Activated CD8-positive, alpha-beta memory T cell treated with anti-CD3 and anti-CD28 coated beads, Interleukin-2, amount 50 U/mL, for 48 hours (primary cell): ENCODE data around the gene STX18.
"Not testable (repeated sequence)": the region's sequence is repeated elsewhere in the genome, so short reads cannot be mapped to it uniquely, and the experiment has no call there.

ENCODE experiments used
- DNase-seq: peaks from one replicate; pipeline ENCODE4 v3.0.0-alpha.2; 2020

Gene STX18

DNA sequence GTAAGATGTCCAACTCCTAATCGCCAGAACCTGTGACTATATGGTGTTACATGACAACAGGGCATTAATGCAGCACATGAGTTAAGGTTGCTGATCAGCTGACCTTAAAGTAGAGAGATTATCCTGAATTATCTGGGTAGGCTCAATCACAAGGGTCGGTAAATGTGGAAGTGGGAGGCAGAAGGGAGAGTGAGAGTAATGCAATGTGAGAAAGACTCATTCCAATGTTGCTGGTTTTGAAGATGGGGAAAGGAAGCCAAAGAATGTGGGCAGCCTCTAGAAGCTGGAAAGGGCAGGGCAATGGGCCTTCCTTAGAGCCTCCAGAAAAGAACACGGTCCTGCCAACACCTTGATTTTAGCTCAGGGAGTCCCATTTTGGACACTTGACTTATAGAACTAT, 67.4 kb downstream of the STX18 start:
- DNase-seq: no peak

DNA sequence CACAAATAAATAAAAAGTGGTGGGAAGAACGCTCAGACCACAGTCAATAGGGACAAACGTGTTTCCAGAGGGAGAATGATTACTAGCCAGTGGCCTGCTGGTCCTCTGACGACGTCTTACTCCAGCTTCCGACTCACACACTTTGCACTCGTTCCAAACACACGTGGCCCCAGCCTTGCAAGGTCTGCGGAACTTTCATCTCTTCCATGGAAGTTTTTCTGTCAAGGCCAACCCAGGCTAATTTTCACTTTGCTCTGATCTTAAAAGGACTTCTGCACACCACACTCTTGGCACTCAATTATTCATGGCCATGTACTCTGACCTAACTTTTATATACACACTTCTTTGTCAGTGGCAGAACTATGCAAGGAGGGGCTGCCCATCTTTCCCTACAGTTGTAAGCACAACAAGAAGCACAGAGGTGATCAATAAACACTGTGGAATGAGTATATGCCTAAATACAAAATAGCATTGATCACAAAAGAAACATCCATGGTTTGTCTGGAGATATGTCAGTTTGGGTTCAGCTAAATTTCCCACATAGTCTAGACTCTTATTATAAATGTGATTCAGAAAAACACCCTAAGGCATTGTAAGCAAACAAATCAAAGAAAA, 69.4 kb downstream of the STX18 start:
- DNase-seq: no peak

DNA sequence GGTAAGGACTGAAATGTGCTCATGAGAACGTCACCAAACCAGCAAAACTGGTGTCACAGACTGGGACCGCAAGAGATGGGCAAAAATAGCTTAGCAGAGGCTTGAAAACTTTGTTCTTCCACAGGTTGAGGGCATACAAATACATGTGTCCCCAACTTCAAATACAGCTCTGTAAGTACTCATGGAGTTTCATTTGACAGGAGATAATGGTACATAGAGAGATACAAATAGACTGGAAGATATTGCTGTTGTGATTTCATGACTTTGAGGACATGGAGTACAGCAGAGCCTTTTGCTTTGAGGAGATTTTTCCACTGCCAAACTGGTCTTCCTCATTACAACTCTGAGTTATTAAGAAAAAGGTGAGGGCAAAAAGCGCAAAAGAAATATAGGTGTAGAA, 70.7 kb downstream of the STX18 start:
- no peak for DNase-seq

DNA sequence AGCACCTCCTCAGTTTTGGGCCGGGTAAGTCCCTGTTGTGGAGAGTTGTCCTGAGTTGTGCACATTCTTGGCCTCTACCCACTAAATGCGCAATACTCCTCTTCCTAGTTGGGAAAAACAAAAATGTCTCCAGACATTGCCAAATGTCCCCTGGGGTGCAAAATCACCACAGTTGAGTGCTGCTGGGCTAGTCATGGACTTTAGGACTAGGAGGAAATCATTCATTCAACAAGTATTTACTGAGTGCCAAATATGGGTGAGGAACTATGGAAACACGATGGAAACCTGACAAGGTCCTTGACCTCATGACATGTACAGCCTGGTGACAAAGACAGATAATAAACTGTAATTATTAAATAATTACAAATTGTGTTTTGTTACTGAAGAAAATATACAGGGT, 71.6 kb downstream of the STX18 start:
- no peak for DNase-seq

DNA sequence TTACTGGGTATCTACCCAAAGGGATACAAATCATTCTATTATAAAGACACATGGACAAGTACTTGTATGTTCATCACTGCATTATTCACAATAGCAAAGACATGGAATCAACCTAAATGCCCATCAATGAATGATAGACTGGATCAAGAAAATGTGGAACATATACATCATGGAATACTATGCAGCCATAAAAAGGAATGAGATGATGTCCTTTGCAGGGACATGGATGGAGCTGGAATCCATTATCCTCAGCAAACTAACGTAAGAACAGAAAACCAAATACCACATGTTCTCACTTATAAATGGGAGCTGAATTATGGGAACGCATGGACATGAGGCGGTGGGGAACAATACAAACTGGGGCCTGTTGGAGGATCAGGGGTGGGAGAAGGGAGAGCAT, 76.6 kb downstream of the STX18 start:
- DNase-seq: not testable (repeated sequence)

DNA sequence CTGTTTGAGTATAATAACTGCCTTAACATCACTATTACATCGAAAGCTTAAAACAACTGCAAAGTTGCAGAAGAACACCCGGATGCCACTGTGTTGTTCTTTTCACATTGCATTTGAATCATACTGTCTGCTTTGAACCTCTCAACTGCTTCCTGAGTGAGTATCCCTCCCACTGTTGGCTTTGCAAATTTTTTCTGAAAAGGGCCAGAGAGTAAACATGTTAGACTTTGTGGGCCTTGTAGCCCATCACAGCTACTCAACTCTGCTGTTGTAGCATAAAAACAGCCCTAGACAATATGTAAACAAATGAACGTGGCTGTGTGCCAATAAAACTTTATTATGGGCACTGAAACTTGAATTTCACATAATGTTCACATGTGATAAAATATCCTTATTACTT, 78.9 kb downstream of the STX18 start:
- no peak for DNase-seq

DNA sequence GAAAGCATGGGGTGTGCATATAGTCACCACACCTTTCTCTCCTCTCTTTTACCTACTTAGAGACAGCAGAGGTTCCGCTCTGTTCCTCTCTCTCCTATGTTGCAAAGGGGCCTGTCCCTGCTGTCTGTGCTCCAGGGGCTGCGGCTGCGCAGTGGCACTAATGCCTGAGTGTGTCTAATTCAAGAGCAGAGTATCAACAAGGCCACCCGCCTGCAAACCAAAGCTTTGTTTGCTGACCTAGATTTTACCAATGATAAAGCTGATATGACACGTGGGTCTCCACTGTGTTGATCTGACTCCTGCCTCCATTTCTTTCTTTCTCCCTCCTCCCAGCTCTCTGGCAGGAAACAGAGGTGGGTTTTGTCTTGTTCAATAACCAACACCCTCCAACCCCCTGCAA, 80.0 kb downstream of the STX18 start:
- no peak for DNase-seq

DNA sequence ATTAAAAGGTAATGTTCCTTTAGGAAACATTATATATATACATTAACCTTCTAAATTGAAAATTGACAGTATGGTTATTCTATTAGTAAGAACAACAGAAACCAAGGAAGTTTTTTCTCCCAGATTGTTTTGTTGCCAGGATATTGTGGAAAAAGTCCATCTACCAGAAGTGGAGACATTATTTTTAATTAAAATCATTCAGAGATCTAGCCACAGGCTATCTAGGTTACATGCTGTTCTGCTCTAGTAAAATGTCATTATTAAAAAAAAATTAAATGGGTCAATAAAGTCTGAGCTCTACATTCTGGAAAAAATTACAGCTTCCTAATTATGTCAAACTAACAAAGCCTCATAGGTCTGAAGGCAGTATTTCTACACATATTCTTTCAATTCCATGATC, 80.7 kb downstream of the STX18 start:
- no peak for DNase-seq

DNA sequence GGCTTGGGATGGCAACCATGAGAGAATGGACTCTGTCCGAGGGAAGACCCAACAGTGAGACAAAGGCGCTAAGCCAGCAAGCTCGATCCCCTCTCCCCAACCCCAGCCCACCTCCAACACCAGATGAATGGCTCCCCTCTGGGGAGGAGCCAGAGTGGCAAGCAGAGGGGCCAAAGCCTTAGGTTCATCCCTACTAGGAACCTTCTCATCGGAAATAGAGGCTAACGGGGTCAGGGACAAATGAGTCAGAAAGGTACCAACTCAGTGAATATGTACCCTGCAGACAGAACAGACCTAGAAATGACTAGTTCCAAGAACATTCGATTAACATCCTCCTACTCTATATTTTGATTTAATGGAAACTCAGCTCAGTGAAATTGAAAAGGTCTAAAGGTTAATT, 81.1 kb downstream of the STX18 start:
- DNase-seq: no peak

DNA sequence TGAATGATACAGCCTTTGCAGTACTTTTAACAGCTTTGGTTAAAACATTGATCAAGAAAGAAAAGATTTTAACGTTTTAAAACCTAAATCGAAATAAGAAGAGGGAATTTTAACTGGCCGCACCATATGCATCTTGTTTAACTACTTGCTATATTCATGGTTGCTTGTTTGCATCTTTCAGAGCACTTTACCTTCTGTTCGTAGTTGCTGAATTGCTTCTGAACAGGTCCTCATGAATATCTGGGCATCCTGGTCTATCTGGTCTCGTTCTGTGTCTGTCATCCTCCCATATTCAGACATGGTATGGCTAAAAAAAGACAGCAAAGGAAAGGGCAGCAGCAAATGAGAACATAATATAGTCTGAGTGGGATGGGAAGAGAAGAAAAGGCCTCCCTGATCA, 82.7 kb downstream of the STX18 start:
- DNase-seq: no peak

DNA sequence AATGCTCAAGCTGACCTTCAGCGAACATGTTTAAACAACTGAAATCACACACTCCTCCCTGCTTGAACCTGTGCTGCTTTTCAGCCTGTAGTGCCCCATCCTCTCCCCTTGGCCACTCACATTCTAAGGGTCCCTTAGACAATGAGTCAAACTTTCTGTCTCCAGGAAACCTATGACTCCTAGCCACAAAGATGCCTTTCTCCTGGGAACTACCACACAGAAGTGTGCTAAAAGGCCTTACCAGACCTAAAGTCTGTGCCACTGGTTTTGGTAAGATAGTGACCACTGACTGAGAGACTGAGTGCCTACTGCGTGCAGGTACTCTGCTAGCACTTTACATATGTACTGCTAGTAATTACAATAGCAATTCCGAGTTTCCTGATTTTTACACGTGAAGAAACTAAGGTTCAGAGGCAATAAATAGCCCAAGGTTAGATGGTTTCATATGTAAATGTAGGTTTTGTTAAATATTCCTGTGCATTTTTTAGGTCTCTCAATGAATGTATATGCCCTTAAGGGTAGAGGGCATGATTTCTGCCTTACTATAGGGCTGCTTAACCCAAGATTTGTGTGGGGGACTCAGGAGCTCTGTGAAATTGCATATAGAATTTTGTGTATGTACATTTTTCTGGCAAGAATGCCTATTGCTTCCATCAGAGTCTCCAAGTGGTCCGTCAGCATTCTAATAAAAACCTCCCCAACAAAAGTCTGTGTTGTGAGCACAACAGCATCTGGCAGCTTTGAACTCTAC, 83.9 kb downstream of the STX18 start:
- no peak for DNase-seq

DNA sequence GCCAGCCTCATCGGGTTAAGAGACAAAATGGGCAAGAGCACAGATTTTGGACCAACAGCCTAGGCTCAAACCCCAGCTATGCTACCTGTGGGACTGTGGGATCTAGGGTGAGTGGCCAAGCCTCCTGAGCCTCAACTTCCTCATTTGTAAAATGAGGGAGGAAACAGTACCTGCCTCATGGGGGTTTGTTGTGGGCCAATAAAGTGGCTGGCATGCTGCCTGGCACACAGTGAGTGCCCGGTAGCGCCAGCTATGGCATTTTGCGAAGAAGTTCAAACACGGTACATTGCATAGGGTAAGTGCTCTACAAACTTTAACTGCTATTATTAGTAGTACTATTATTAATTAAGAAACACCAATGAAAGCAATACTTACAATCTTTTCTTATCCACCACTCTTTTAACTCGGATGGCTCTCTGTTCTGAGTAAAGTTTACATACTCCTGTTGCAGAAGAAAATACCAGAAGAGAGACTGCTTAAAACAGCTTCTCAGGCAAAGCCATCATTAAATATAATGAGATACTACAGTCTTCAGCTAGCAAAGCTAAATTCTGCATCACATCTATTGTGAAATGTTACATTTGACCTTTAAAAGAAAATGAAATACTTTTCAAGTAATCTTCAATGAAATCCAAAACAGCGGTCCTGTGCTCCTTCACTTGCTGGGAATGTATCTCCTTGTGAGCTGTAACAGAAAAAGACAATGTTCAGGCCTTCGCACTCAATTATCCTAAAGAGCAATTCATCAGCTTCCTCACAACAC, 84.9 kb downstream of the STX18 start:
- no peak for DNase-seq

DNA sequence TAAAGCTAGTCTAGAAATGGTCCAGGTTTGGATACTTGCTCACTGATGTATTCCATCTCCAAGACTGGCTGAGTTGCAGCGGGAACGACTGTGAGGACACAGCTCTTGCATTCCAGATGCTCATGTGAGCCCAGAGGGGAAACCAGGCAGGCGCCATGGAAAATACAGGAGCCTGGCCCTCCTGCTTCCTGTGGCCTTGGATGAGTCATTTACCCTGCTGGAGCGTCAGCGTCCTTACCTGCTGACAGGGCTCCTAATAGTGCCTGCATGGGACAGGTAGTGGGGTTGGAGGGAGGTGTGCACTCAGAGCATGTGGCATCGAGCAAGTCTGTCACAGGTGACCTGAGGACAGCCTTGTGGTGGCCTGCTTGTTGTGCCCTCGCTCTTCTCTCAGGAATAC, 85.5 kb downstream of the STX18 start:
- no peak for DNase-seq

DNA sequence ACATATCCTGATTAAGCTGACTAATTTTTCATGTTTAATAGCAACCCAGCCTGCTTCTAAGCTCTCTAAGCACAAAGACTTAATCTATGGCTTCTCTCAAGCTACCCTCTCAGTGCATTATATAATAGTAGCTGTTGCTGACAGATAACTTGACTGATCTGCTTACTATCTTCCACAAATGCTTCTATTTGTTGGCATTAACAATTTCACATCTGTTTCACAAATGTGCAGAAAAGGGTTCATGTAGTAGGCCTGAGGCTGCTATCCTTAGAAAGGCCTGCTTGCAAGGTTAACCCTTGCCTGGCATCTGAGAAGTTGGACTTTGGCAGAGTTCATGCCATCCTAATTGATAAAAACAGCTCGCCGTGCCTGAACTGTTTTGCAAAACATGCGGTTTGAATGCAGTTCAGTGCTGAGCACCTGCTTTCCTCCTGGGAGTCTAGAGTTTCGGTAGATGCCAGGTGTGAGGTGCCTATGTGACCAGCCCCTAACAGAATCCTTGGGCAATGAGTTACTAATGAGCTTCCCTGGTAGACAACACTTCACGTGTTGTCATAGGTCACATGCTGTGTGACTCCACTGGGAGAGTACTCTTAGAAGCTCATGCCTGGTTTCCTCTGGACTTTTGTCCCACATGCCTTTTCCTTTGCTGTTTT, 86.5 kb downstream of the STX18 start:
- DNase-seq: no peak

DNA sequence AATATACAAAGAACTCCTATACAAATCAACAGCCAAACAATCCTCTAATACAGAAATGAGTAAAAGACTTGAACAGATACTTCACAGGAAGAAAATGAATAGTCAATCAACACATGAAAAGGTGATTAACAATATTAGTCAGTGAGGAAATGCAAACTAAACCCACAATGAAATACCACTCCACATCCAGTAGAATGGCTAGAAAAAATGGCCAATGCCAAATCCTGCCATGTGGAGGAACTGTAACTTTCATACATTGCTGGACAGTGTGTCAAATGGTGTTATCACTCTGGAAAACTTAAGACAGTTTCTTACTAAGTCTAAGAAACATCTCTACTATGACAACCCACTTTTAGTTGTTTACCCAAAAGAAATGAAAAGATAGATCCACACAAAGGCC, 95.4 kb downstream of the STX18 start:
- no peak for DNase-seq

DNA sequence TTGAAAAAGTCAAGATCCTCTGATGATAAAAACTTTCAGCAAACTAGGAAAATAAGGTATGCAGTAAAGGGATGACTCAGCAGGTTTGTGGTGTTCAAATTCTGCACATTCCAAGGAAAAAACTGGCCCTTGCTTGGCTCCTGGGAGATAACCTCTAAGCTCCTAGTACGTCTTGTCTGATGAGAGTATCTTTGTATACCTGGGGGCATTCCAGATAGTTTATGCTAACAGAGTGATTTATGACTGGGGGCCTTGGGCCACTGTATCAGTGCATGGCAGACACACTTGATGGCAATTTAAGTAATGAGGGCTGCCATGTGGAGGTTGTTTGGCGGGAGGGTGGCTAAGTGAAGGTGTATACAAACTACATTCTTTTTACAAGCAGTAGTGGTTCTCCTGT, 98.0 kb downstream of the STX18 start:
- no peak for DNase-seq

DNA sequence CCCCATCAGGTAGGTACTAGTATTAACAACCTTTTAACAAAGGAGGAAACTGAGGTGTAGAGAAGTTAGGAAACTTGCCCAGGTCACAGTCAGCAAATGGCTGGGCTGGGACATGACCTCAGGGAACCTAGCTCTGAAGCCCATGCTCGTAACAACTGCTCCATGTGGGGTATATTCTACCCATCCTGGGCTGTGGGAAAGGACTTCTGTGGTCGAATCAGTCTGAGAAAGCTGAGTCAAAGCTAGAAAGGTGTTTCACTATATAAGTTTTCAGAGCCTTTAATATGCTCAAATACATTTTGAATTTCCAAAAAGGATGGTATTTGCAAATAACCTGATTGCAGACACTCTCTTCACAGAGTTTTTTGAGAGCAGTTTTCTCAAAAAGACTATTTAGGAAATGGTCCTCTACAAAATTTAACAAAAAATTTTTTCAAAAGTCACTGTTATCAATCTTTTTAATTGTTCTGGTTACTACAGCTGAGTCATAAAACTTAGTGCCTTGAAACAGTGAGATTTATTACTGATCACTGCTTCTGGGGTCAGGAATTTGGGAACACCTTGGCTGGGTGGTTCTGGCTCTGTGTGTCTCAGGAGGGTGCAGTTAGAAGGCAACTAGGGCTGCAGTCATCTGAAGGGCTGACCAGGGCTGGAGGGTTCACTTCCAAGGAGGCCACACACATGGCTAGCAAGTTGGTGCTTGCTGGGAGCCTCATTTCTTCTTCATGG, 101.4 kb downstream of the STX18 start:
- DNase-seq: no peak

DNA sequence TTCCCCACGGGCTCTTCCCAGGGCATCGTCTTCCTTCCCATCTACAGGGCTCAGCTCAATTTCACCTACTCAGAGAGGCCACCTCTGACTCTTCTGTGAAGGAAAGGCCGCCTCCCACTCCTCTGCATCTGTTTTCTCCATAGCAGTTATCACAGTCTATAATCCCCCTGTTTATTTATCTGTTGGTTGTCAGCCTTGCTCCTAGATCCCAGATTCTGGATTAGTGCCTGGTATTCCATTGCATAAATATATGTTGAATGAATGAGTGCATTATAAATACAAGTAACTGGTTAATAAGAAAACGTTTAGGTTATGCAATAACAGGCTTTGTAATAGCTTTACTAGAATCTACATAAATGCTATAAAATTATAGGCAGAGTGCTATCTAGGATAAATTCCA, 102.1 kb downstream of the STX18 start:
- no peak for DNase-seq

DNA sequence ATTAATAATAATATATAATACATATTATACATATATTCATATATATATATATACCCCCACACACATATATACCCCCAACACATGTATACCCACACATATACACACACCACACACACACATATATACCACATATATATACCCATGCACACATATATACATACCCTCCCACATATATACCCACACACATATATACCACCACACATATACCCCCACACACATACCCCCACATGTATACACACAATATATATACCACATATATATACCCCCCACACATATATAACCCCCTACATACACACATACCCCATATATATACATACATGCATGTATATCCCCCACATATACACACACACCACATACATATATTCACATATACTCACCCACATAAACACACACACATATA, 103.0 kb downstream of the STX18 start:
- DNase-seq: no peak

DNA sequence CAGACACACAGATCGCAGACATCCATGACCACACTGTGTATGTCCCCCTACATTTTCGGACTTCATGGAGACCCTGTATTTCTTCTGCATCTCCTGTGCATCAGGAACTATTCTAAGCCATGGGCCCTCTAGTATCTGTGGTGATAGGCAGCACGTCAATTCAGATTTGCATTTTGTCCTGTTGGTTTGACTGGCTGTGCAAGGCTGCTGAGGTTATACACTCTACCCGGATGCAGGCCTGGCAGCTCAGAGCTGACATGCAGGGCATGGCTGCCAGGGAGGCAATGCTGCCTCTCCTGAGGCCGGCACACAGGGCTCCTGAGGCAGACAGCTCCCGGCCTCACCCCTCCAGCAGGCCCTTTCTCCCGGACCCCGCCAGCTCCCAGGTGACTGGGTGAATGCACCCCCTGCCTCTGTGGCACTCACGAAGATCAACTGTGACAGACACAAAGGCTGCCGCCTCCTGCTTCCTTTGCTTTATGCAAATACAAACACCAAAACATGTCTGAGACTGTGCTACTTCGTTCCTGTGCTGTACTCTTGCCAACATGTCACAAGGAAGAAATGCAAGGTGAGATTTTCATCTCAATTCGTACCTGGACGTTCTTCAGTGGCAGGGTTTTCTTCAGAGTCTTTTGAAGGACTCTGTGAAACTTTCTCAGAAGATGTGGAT, 103.9 kb downstream of the STX18 start:
- DNase-seq: no peak

DNA sequence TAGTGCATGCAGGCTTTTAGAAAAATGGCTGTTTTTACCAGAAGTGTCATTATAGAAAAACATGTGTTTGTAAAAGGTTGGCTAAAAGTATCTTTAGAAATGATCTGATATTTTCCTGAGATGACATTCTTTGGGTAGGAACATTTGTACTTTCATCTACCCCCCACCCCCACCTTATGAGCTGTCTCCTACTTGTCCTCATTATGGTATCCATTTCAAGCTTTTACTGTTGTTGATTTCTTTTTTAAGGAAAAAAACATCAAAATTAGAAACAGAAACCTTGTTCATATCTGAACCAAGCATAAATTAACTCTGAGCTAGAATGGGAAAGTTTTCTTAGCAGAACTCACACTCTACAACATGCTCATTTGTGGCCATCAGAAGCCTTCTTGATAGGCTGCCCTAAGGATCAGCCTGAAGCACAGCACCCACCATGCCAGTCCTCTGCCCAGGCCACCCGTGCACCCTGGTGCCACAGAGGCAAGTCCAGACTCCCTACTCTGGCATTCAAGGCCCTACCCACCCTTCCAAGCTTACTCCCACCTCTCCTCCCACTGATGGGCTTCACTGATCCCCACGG, 105.5 kb downstream of the STX18 start:
- no peak for DNase-seq

DNA sequence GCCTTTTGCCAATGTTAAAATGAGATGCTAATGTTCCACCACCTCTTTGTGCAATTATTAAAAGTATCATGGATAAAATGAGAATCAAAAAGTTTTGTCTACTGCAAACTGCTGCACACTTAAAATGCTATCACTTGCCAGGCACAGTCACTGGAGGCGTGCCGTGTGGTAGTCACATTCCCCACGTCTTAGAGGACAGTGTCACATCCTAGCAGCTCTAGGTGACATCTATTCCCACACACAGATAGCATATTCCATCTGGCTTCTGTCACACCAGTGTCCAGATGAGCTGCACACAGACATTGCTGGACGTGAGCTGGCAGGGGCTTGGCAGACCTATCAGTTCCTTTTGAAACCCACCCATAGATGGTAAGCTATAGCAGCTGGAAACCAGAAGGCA, 107.9 kb downstream of the STX18 start:
- no peak for DNase-seq
